Measurements from ENCODE around the gene U2AF1L4. TPM values are rescaled to one million over a fixed set of nuclear protein-coding genes. Genes with fewer than 3 reads are reported as not detected.

The U2AF1L4 gene
- total and polyA plus RNA-seq, 2 donors (not counting 1 experiment from before 2014, with no cell fraction given), result 62.1 to 89.7 TPM

- intact Hi-C loops (cut with micrococcal nuclease), result no loop called here
- H3K4me3 Mint-ChIP-seq, result no peak overlapping the region
- Histone ChIP-seq H4K20me1 (ENCODE audit: control insufficient read depth, insufficient read depth, low read length, poor library complexity, severe bottlenecking) (peaks cover 43% of the 10 kb centered on the region), H3K27ac (ENCODE audit: low read length in 2 of 2) (no peak overlapping the region), H3K4me1 (ENCODE audit: control insufficient read depth in 2 of 2, insufficient read depth in 2 of 2, low read length in 2 of 2) (no peaks in the 10 kb centered on the region), H3K4me2 (replicated peaks; ENCODE audit: low read depth, low read length, poor library complexity, severe bottlenecking) (no peak overlapping the region), H3K27me3 (replicated peaks in 1 of 4; ENCODE audit: control extremely low read depth in 1 of 4, control insufficient read depth in 3 of 4, insufficient read depth in 4 of 4, low read length in 3 of 4) (no peaks in the 10 kb centered on the region), H3K4me3 (ENCODE audit: control extremely low read depth in 1 of 5, extremely low read depth in 1 of 5, insufficient read depth in 1 of 5, low read depth in 2 of 5, low read length in 4 of 5) (no peak overlapping the region), H3K79me2 (ENCODE audit: control insufficient read depth, insufficient read depth, low read length) (peaks cover 55% of the 10 kb centered on the region), H3K9me3 (ENCODE audit: control extremely low read depth in 1 of 3, control insufficient read depth in 2 of 3, insufficient read depth in 1 of 3, low read length in 2 of 3) (no peaks in the 10 kb centered on the region), H3K36me3 (replicated peaks in 1 of 2; ENCODE audit: control extremely low read depth in 1 of 2, control insufficient read depth in 1 of 2, extremely low read depth in 1 of 2, insufficient read depth in 2 of 2, low read length in 1 of 2) (peaks cover 7 to 87% of the 10 kb centered on the region in 2 experiments), H3K9ac (ENCODE audit: low read length) (no peak overlapping the region), H2AFZ (ENCODE audit: insufficient read depth, low read depth, low read length, poor library complexity, severe bottlenecking) (no peak overlapping the region)
- peaks cover 6% of the 10 kb centered on the region for H3K4me1 Mint-ChIP-seq
- no peaks in the 10 kb centered on the region for H3K9me3 Mint-ChIP-seq (ENCODE audit: insufficient read depth)
- POLR2A ChIA-PET, result no interaction called here
- no peak overlapping the region for H3K27ac Mint-ChIP-seq
- 93% methylated on average over 11 of the region's 11 CpGs for WGBS (ENCODE audit: insufficient coverage)
- no peak for ATAC-seq (ENCODE audit: low read depth)
- no peaks in the 10 kb centered on the region for H3K27me3 Mint-ChIP-seq
- TF ChIP-seq EZH2 (IDR thresholded peaks at IDR 0.05; ENCODE audit: borderline replicate concordance, insufficient read depth, low read depth, low read length, poor library complexity, severe bottlenecking) (no peak), CTCF (IDR thresholded peaks at IDR 0.05) (no peak)
- DNase-seq, result no peak
- CTCF ChIA-PET, result no interaction called here
These were observed 15.5 kb downstream of the U2AF1L4 start for GRCh38 chr19:35729763-35730162.

DNA sequence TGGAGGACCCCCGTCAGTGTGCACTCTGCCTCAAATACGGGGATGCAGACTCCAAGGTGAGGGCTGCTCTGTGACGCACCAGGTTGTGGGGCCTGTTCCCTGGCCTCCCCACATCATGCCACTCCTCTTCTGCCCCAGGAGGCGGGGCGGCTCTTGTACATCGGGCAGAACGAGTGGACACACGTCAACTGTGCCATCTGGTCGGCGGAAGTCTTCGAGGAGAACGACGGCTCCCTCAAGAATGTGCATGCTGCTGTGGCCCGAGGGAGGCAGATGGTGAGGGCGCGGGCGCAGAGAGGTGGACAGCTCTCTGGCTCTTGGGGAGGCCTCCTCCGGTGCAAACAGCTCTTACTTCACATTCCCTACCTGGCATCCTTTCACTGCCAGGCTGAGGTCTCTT lies 16.2 kb downstream of the U2AF1L4 start:
- ATAC-seq (ENCODE audit: low read depth) (no peak), DNase-seq (no peak)
- no peaks in the 10 kb centered on the region for H3K9me3 Mint-ChIP-seq (ENCODE audit: insufficient read depth)
- no peaks in the 10 kb centered on the region for H3K9me3 ChIP-seq (ENCODE audit: control extremely low read depth in 1 of 3, control insufficient read depth in 2 of 3, insufficient read depth in 1 of 3, low read length in 2 of 3)
- peaks cover 45% of the 10 kb centered on the region for H4K20me1 ChIP-seq (ENCODE audit: control insufficient read depth, insufficient read depth, low read length, poor library complexity, severe bottlenecking)
- H3K4me1 ChIP-seq (ENCODE audit: control insufficient read depth in 2 of 2, insufficient read depth in 2 of 2, low read length in 2 of 2), result no peaks in the 10 kb centered on the region
- no peak overlapping the region for H2AFZ ChIP-seq (ENCODE audit: insufficient read depth, low read depth, low read length, poor library complexity, severe bottlenecking)
- no peaks in the 10 kb centered on the region for H3K27me3 ChIP-seq (replicated peaks in 1 of 4; ENCODE audit: control extremely low read depth in 1 of 4, control insufficient read depth in 3 of 4, insufficient read depth in 4 of 4, low read length in 3 of 4)
- H3K4me3 ChIP-seq (ENCODE audit: control extremely low read depth in 1 of 5, extremely low read depth in 1 of 5, insufficient read depth in 1 of 5, low read depth in 2 of 5, low read length in 4 of 5), result no peak overlapping the region
- peaks cover under 1% of the 10 kb centered on the region for H3K4me1 Mint-ChIP-seq
- no peaks in the 10 kb centered on the region for H3K27me3 Mint-ChIP-seq
- ChIA-PET POLR2A (no interaction called here), CTCF (no interaction called here)
- TF ChIP-seq EZH2 (IDR thresholded peaks at IDR 0.05; ENCODE audit: borderline replicate concordance, insufficient read depth, low read depth, low read length, poor library complexity, severe bottlenecking) (no peak), CTCF (IDR thresholded peaks at IDR 0.05) (no peak)
- H3K4me2 ChIP-seq (replicated peaks; ENCODE audit: low read depth, low read length, poor library complexity, severe bottlenecking), result no peak overlapping the region
- no peak overlapping the region for H3K27ac ChIP-seq (ENCODE audit: low read length in 2 of 2)
- no peak overlapping the region for H3K9ac ChIP-seq (ENCODE audit: low read length)
- no peak overlapping the region for H3K4me3 Mint-ChIP-seq
- peaks cover 7 to 91% of the 10 kb centered on the region in 2 experiments for H3K36me3 ChIP-seq (replicated peaks in 1 of 2; ENCODE audit: control extremely low read depth in 1 of 2, control insufficient read depth in 1 of 2, extremely low read depth in 1 of 2, insufficient read depth in 2 of 2, low read length in 1 of 2)
- H3K79me2 ChIP-seq (ENCODE audit: control insufficient read depth, insufficient read depth, low read length), result peaks cover 55% of the 10 kb centered on the region
- over 99% methylated on average over 16 of the region's 18 CpGs for WGBS (ENCODE audit: insufficient coverage)
- intact Hi-C loops (cut with micrococcal nuclease), result no loop called here
- H3K27ac Mint-ChIP-seq, result no peak overlapping the region
